DMS53 treated with DMSO at 0.1 percent for 48 hours (cell line): ENCODE data around the gene HOXB3.

ENCODE experiments used
- DNase-seq: peaks from one replicate; lab custom pipeline; 2025; ENCODE audit not compliant: unreplicated experiment; lab: John Stamatoyannopoulos, UW

HOXB3 gene

DNA sequence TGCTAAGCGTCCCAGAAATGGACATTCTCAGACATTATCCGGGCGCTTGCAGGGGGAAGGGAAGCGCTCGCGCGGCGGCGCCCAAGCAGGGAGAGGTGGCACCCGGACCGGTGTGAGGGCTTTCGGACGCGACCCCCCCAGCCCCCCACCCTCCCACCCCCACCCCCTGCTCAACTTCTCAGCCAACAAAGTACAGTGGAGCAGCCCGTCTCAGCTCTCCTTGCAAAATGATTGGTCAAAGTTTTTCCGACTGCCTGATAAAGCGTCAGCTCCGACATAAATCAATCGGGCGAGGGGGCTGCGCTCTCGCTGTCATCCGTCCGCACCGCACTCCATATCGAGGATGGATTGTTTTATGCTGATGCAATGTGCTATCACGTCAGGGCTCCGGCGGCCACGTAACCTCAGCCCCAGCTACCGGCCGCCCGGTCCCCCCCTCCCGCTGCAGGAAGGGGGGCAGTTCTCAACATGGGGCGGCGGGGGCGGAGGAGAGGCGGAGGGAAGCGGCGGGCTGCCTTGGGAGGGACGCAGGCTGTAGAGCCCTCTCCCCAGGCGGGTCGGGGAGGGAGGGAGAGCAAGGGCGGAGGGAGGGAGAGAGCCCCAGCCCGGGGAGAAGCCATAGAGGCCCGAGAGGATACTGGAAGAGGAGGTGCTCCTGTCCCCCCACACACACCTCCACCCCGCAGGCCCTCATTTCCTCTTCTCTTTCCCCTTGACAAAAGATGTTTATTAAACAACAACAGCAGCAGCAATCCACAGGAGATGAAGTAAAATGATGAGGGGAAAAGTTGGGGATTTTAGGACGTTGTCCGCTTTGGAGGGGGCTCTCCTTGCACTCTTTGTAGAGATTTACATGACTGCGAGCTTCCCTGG lies 36.4 kb upstream of the HOXB3 start, which contains the start of gene HOXB9:
TSS of gene HOXB9 (minus strand) at position 114 of the 873 bp plus-strand sequence. CDS start at position 25, 89 bp downstream.
- no peak for DNase-seq

DNA sequence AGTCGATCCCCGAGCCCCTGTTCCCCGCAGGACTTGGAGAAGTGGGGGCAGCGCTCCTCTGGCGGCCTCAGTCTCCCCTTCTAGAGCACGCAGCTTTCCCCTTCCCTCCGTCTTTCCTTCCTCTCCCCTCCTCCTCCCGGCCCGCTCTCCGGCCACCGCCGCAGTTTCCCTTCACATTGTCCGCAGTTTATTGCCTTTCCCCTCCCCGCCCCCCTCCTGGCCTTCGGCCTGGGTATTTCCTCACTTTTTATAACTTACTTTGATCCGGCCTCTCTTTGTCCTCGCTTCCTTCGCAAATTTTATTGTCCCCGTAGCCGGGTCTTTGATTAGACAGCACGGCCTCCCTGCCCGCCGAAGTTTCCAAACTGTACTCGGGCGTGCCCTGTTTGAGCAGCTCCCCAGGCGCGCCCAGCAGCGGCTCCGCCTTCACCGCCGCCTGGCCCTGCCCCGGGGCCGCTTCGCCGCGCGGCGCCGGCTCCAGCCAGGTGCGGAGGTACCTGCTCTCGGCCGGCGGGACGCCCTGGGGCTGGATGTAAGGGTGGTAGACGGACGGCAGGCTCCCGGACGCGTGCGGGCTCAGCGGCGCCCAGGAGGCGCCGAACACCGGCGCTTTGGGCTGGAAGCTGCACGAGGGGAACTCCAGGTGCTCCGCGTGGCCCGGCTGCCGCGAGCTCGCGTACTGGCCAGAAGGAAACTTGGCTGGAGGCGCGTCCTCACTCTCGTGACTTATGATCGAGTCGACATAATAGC lies 35.6 kb upstream of the HOXB3 start:
- DNase-seq, result no peak

DNA sequence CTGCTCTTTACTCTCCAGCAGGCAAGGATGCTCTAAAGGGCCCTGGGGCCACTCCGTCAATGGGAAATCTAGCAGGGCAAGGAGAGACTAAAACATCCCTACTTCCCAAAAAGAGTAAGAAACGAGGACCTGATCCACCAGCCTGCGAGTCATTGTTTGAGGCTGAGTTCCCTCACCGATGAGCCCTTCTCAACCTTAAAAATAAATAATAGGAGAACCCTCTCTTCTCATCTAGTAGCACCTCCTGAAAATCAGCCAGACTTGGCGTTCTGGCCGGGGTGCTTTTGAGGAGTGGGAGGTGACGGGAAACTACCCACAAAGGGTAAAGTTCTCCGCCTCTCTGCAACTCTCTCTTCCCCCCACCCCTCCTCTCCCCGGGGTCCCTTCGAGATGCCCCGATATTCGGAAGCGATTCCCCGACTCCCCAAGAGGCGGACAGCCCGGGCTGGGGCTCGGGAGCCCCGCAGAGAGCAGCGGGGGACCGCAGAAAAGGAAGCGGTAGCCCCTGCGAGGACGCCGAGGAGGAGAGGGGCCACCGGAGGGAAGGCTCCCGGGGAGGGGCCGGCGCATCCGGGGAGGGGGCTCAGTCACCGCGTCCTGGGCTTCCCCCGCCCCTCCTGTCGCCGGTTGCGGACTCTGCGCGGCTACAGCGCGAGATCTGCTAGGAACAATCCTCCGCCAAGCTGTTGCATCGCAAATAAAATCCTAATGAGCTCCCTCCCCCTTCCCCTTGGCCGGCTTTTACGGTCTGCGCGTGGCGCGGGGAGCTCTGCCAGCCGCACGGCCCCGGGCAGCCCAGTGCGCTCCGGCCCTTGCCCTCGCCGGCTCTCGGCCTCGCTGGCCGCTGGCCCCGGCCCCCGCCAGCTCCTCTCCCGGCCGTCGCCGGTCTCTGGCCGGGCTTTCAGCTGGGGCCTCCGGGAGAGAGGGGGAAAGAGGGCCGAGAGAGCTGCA lies 34.8 kb upstream of the HOXB3 start:
- no peak for DNase-seq

DNA sequence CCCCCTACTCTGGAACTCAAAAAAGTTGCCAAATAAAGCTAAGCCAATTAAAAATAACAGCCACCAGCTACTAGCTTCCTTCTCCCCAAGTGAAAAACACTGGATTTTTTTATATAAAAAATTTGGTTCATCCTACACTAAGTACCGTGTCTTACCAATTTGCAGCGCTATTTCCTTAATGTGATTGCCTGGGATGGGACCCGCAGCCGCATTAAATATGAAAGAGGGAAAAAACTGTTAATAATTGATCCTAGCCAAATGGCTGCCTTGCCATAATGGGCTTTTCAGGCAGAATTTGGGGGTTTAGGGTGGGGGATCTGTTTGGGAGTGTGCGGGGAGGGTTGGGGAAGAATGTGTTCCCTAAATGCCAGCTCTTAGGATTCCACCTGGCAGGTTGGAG lies 34.1 kb upstream of the HOXB3 start:
- DNase-seq, result no peak

DNA sequence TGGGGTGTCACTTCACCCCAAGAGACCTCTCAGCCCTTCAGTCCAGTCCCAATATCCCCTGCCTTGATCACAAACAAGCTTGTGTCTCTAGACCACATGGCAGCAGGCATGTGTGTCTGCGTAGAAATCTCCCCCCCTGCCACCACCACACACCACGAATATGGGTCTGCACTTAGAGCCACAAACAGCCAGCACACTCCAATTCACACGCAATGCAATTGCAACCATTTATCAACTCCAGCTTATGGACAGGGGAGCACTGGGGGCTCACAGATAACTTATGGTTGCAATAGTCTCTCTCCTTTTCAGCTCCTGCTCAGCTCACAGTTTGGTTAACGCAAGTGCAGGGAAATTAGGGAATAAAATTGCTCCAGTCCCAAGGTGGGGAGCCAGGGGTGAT lies 33.5 kb upstream of the HOXB3 start:
- no peak for DNase-seq

DNA sequence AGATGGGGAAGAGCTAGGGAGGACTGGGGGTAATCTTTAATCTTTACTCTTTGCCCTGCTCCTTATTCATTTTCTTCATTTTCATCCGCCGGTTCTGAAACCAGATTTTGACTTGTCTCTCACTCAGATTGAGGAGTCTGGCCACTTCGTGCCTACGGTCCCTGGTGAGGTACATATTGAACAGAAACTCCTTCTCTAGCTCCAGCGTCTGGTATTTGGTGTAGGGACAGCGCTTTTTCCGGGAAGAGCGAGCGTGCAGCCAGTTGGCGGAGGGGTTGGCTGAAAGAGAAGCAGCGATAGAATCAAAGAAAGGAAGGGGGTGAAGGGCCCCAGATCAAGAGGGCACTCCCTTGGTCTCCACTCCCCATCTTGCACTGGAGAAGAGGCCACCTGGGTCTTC lies 32.8 kb upstream of the HOXB3 start:
- DNase-seq, result no peak

DNA sequence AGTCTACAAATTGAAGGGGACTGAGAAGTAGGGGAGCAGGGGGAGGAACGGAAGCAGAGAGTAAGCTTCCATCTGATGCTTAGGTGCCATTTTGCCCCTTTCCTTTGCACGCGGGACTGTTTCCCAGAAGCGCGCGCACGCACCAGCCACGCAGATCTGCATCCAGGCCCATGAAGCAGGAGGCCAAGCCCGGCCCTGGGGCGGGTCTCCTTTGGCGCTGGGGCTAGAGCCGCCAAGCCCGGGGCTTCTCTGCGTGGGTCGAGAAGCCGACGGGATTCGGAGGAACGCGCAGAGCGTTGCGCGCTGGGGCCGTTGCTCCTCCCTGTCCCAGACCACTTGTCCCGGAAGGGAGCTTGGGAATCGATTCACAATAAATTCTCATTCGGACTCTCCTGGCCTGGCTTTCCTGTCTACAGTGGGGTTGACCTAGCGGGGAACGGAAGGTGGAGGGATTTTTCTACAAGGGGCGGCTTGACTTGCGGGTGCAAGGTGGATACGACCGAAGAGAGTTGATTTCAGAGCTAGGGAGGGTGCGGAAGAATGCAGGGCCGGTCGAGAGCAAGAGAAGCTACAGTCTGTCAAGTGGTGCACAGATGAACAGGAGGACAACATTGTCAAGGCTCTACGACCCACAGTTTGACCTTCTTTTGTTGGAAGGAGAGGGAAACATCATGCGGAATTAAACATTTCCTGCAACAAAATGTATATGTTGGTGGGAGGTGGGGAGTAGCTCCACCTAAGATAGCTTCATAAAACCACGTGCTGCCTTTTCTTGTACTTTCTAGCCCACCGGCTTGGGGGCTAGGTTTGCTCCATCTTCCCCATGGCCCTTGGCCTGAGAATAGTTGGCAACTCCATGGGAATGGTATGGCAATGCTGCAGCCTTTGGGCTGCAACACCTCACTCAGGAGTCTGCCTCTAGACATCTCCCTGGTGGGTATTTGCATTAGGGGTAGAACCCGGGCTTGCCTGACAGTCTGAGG lies 31.7 kb upstream of the HOXB3 start:
- no peak for DNase-seq

DNA sequence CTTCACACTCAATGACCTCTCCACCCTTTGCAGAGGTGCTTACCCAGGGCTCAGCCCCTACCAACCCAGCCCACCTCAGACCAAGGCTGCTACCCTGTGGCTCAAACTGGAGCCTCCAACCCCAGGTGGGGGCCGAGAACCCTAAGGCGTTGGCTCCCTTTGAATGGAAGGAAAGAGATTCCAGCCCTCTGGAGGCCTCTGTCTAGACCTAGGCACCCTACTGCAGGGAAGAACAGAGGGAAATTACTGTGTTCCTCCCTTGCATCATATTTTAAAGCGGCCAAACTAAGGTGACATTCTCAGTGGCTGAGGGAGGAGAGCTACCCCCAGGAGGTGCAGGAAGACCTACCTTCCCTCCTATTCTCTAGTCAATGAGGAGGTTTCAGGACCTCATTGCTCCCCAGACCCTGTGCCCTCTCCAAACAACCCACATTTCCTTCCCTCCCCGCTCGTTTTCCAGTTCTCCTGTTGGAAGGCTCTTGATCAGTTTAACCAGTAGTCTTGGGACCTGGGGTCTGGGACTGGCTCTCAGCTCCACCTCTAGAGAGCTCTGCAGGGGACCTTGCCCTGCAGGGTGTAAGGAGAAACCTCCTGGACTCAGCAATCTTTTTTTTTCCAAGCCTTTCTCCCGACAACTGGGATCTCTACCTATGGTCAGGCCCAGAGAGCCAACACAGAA lies 30.6 kb upstream of the HOXB3 start:
- no peak for DNase-seq

DNA sequence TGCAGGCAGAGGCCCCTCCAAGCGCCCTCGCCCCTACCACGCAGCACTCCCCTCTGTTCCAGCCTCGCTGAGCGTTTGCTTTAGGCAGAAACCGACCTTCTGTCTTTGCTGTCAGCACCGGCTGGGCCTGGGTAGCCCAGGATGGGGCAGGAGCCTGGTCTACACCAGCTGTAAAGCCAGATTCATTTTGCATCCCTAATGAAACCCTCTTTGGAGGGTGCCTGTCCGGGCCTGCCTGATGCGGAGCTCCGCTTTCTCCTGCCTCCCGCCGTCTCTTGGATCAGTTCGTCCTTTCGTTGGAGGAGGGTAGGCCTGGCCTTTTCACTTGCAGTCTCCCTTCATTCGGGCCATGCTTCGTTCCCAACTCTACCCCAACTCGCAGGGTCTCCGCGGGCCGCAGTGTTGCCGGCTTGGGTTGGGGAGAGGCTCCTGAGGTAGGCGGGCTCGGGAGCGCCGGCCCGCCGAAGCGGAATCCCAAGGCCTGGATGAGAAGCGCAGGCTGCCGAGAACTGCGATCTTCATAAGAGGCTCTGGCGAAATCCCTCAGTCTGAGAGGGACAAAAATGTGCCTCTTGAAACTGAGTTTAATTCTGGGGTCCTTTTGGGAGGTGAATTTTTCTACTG lies 29.9 kb upstream of the HOXB3 start:
- no peak for DNase-seq

DNA sequence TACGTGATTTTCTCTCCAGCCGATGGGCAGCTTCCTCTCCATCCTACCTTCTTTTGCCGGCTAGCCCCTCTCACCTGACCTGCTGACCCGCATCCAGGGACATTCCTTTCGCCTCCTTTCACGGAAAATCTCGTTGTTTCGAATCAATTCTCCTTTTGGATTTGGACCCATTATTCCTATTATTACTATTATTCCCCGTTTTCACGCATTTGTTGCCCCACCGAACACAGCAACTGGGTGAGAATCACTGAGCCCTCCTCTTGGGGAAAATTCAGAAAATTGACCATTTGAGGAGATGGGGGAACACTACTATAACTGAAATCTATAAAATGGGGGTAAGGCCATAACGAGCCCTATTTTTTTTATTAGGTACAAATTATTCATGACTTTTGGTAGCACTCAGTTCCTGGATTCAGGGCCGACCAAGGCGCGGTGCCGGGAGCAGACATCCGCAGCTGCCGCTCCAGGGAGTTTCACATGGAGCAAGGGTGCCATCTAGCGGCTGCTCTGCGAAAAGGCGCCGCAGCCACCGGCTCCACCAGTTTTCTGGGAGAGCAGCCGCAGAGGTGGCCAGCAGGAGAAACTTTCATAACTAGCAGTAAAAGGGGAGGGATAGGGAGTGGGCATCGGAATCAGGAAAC lies 28.3 kb upstream of the HOXB3 start:
- peak; percentile 77 for DNase-seq

DNA sequence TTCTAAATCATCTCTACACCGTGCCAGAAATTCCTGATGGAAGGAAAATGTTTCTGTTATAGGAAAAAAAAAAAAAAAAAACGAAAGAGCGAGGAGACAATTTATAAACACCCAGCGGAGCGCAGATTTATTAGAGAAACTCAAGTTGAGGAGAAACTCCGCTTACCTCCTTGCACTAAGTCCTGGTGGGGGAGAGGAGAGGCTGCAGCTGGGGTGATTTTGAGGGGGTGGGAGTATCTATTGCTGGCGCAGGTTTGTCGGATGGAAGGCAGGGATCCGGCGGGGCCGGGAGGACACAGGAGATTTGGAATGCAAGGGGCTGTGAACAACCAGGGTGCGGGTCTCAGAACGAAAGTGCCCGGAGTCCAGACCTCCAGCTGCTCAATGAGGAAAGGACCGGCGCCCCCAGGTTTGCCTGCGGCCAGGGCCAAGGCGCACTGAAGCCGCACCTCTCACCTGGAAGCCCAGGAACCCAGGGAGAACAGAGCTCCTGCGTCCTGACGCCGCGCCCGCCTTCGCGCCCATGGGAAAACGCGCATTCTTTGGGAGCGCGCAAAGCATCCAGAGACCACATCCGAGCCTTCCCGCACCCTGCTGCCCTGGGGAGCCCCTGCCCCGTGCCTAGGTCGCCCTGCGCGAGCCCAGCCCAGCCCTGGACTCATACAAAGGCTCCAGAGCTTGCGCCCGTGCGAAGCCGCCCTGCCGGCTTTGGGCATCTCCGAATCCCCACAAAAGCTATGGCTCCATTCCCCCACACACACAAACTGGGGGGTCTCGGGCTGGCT lies 27.6 kb upstream of the HOXB3 start:
- DNase-seq, result no peak

DNA sequence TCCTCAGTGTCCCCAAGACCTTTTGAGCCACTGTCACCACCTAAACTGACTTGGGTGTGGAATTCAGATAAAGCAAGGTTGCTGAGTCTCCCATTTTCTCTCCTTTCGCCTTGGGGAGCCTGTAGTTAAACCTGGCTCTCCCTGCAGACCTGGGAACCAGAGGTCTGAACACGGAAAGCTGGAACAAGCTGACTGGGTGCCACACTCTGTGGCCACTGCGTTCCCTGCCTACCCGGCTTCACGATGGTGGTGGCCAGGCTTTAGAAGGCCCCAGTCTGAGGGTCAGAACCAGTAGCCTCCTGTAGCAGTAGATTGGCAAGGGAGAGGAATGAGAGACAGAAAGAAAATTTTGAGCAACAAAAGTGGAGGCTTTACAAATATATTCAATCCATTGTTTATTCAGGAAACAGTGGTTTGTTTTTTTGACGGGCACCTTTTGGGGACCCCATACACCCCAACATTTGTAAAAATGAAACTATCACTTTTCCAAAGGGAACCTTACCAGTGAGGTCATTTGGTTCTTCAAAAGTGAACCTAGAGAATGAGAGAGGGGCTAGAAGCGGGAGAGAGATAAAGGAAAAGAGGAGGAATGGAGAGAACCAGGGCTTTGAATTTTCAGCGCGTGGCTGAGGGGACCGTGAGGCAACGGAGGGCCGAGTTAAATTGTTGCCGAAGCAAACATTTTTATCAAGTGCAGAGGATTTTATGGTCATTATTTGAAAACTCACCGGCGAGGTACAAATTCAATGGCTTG lies 26.9 kb upstream of the HOXB3 start:
- no peak for DNase-seq

DNA sequence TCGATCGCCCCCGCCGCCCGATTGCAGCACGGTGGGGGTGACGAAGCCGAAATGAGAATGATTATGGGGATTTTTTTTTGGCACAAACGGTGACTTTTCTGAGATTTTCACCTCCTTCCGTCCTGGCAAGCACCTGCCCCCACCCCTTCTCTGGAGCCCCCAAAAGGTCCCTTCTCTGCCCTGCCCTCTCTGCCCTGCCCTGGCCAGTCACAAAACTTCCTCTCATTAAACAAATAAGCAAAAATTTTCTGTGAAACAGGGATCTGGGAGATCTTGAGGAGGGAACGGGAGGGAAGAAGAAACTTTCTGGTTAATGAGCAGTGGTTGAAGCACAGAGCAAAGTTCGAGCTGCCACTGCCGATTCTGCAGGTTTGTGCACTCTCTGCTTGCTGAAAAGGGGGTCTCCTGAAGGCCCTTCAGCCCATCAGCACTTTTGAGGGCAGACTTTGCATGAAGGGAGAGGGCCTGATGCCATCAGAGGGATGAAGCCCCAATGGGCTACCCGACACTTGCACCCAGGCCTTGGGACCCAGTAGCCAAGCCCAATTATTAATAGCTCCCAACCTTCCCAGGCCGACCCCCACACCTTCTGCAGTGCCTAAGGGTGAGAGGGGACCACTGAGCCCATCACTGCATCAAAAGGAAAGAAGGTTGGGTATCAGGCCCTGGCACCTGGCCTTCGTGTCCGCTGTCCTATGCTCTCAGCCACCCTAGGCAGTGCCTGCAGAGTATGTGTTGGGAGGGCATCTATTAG lies 26.1 kb upstream of the HOXB3 start:
- DNase-seq, result no peak

DNA sequence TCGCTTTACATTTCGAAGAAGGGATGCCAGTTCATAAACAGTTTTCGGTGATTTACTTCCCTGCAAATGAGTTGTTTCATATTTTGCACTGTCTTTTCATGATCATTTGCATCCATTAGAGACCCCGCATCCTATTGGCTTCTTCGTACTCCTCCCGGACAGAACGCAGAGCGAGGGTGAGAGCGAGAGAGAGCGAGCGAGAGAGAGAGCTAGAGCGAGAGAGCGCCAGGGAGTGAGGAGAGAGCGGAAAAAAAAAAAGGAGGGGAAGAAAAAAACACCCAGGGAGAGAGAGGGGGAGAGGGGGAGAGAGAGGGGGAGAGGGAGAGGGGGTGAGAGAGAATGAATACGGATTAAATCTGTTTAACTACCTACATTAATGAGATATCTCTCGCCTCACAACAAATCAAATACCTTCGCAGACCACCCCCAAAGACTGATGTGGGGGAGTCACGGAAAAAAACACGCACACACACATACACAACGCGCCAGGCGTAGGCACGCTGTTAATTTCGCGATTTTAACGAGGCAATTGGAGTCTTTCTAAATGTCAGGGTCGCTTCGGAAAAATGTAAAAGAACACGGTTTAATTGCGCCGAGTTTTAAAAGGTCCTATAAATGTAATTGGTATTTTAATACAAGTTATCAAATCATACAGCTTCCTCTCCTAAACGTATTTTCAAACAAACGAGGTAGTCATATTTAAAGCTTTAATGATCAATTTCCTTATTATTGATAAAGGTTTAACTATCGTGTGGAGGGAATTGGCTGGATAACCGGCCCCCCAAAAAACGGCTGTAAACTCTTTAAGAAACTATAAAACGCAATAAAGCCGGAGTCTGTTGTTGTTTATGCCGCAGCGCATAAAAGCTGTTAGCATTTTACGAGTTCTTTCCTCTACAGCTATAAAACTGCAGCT lies 25.3 kb upstream of the HOXB3 start, which contains the start of gene HOXB8:
TSS of gene HOXB8 (minus strand) at position 246 of the 916 bp plus-strand sequence. CDS start 588 bp downstream, outside the sequence.
- no peak for DNase-seq
